HG02970 (cell line): Measurements from ENCODE around the gene FERMT1.
"Not testable (repeated sequence)": the region's sequence is repeated elsewhere in the genome, so short reads cannot be mapped to it uniquely, and the experiment has no call there.

ENCODE experiments used
- ATAC-seq: cut with Tn5 transposase; IDR thresholded peaks from one replicate; pipeline ENCODE4 v1.9.1; 2021; ENCODE audit warnings: mild to moderate bottlenecking, moderate library complexity, moderate number of reproducible peaks; ENCODE audit not compliant: unreplicated experiment, low FRiP score

FERMT1 gene

GRCh38 chr20:6045566-6045965, 77.3 kb downstream of the FERMT1 start:
- ATAC-seq: no peak

DNA sequence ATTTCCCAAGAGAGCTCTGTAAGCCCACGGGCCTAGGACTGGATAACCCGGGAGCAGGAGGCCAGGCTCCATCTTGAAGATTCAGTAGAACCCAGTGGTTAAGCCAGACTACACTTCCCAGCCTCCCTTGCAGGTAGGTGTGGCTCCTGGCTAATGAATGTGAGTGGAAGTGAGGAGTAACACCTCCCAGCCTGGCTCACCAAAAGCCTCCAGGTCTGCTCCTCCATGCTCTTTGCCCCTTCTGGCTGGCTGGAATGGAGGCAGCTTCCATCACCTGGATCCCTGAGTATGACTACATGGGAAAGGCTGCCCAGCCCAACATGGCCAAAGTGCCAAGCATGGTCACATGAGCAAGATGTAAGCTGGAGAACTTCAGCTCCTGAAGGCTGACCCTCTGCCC, 78.7 kb downstream of the FERMT1 start:
- no peak for ATAC-seq

DNA sequence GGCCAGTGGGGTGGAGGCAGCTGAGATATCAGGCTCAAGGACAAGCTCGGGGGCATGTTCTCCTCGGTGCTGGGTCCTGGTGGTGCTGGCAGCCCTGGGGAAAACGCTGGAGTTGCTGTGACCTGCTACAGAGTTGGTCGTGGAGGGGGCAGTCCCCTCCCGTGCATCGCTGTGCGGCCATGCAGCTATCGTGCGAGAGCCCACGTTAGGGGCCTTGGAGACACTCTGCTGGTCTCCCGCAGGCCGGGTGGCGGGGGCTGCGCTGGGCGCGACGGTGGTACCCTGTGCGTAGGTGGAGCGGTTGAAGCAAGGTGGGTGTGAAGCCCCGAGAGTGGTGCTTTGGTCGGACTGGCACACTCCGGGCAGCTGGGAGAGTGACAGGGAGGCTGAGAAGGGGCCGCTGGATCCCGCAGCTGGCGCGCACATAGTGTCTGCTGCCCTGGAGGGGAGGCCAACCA, 81.0 kb downstream of the FERMT1 start:
- ATAC-seq: no peak

DNA sequence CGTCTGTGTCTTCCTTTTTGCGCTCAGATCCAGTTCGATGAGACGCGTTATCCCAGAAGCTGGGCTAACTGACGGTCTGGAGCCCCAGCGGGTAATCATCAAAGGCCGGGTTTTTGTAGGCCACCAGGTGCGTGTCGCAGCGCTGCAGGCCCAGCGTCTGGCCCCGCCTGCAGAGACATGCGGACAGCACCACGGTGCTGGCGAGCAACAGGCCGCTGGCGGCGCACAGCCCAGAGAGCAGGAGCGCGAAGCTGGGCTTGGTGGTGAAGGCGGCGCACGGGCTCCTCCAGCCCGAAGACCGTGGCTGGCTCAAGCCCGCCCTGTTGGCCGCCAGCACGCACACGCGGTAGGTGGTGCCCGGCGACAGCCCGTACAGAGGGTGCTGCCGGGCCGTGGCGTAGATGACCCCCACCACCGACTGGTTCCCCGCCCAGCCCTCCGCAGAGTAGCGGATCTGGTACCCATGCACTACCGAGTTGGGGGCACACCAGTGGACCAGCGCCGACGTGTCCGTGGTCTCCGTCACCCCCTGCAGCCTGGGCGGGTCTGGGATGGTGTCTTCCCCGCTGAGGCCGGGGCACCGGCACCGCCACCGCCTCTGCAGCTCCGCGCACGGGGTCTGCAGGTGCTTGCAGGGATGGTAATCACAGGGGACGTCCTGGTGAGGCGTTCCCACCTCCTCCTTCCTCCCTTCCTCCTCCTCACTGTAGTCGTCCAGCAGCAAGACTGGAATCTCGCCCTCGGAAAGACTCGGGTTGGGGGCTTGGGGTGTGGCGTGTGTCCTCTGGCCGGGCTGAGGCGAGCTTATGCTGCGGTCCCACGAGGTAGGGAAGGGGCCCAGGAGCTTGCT, 81.6 kb downstream of the FERMT1 start:
- ATAC-seq: no peak

- ATAC-seq: no peak
Observed at GRCh38 chr20:6040540-6040939, 82.3 kb downstream of the FERMT1 start.

- no peak for ATAC-seq
Observed at GRCh38 chr20:6039766-6040165, 83.1 kb downstream of the FERMT1 start.

- ATAC-seq: no peak
Observed at GRCh38 chr20:6038256-6038655, 84.6 kb downstream of the FERMT1 start.

DNA sequence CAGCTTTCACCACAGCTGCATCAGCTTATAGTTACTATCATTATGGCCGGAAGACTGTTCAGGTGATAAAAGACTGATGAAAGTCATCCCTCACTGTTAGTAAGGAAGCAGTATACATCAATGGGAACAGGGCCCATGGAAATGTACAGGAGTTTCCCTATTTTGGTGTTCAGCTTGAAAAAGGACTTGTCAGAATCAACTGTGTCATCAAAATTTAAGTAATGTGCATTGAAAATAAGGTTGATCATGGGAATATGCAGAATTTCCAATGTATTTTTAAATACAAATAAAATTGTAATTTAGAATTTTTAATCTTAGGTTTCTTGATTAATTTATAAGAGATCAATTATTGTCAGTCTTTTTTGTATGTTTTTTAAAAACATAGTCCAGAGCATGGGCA, 85.7 kb downstream of the FERMT1 start:
- no peak for ATAC-seq

DNA sequence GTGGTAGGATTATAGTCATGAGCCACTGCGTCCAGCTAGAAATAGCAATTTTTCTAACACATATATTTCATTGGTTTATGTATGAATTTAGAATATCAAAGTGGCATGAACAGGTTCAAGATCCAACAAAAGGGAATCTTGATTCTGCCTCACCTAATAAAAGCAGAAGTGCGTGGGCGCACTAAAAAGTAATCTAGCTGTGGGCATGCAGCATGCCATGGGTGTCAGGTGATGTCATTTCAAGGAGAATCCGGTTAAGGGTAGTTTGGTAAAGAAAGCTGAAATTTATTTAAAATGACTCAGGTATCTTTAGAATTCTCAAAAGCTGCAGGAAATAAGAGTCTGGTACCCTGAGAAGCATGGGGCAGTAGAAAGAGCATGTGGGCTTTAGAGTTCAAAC, 86.6 kb downstream of the FERMT1 start:
- ATAC-seq: no peak

DNA sequence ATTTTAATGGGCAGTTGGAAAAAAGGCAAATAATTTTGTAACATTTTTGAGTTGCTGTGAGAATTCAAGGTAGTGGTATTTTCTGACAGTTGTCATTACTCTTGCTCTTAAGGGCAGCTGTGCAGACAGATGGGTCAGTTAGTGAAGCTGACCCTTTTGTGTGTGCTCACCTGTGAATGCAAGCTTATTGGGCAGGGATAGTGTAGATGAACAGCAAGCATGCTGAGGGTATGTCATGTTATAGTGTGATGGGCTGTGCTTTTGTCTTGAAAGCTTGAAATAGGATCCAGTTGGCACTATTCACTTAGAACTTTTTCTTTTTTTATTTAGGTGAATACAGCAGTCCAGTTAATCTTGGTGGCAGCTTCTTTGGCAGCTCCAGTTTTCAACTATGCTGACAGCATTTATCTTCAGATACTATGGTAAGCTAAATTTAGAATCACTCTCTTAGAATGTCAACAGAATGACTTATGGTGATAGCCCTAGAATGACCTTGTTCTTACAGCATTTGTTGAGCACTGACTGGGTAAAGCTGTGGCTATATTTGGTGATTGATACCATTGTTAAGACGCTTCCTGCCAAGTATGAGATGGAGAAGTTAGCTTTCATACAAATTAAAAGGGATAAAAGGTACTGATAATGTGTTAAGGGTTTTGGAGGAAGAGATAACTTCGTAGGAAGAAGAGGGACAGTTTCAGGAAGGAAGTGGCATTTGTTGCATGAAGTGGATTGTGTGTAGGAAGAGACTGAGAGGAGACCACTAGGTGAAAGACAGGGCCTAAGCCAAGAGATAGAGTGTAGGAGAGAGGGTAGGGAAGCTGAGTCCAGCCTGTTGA, 88.5 kb downstream of the FERMT1 start:
- no peak for ATAC-seq

- not testable (repeated sequence) for ATAC-seq
Observed at GRCh38 chr20:6032907-6033306, 89.9 kb downstream of the FERMT1 start.

GRCh38 chr20:6030453-6031080, 92.3 kb downstream of the FERMT1 start:
- no peak for ATAC-seq

DNA sequence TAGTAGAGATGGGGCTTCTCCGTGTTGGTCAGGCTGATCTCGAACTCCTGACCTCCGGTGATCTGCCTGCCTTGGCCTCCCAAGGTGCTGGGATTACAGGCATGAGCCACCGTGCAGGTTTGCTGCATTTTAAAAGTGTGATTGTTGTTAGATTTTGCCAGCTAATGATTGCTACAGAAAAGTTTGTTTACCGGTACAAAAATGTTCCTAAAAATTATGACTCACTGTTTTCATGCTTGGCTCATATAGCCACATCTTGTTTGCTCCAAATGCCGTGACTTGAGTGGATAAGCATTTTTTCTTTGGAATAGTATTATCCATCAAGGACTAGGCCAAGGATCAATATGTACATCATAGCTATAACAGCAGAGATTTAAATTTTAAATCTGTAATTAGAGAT, 93.3 kb downstream of the FERMT1 start:
- ATAC-seq: no peak

DNA sequence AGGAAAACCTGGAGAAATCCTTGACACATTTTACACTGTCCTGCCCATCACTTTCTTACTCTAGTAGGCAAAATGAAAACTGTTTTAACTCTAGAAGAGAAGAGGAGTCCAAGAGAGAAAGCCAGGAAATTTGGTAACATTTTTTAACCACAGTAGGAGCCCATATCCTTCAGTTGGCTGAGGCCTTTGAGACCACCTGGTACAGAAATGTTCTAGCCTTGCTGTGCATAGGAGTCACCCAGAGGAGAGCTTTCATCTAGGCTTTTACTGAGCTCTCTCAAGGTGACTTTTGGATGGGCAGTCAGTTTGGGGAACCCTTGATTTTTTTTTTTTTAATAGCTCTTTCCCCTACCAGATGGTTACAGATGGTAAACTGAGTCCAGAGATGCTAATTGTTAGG, 94.0 kb downstream of the FERMT1 start:
- ATAC-seq: no peak

GRCh38 chr20:6026051-6026450, 96.8 kb downstream of the FERMT1 start:
- ATAC-seq: no peak
